ENCODE data around the gene VASN.
"Not testable (repeated sequence)": the region's sequence is repeated elsewhere in the genome, so short reads cannot be mapped to it uniquely, and the experiment has no call there.

The VASN gene

DNA sequence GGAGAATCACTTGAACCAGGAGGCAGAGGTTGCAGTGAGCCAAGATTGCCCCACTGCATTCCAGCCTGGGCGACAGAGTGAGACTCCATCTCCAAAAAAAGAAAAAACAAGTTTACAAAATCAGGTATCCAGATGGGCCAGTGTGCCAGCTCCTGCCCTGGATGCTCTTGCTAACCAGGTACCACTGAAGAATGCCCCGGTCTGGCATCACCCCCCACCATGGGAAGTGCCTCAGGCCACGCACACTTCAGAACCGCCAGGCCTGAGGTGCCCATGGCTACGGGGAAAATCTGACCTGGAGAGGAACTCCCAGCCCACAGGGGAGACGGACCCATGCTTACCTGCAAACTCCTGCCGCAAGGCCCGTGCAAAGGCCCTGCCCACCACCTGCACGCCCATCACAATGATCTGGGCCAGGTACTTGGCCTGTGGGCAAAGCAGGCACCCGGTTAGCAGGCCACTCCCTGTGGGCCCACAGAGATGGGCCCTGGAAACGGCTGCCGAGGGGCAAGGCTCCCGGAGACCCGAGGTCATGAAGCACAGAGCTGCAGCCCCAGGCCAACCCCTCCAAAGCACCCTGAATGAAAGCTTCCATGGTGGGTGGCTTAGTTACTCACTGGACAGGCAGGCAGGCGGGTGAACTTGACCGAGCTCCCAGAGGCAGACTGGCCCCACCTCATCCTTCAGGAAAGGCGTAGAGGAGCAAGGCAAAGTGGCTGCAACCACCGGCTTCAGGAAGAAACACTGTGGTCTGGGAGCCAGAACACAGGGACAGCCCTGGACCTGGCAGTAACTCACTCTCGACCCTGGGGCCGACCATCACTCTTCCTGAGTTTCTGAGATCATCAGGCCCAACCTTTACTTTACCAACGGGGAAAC lies 28.5 kb upstream of the VASN start:
- no peak for DNase-seq (ENCODE audit: low read depth)
- H3K4me3 ChIP-seq (ENCODE audit: control insufficient read depth, low read depth, low read length), result no peak overlapping the region
- TF ChIP-seq, protein P1, sequence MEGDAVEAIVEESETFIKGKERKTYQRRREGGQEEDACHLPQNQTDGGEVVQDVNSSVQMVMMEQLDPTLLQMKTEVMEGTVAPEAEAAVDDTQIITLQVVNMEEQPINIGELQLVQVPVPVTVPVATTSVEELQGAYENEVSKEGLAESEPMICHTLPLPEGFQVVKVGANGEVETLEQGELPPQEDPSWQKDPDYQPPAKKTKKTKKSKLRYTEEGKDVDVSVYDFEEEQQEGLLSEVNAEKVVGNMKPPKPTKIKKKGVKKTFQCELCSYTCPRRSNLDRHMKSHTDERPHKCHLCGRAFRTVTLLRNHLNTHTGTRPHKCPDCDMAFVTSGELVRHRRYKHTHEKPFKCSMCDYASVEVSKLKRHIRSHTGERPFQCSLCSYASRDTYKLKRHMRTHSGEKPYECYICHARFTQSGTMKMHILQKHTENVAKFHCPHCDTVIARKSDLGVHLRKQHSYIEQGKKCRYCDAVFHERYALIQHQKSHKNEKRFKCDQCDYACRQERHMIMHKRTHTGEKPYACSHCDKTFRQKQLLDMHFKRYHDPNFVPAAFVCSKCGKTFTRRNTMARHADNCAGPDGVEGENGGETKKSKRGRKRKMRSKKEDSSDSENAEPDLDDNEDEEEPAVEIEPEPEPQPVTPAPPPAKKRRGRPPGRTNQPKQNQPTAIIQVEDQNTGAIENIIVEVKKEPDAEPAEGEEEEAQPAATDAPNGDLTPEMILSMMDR (IDR thresholded peaks at IDR 0.05; ENCODE audit: control insufficient read depth, insufficient read depth, low read depth, low read length, missing control alignments), result no peak

DNA sequence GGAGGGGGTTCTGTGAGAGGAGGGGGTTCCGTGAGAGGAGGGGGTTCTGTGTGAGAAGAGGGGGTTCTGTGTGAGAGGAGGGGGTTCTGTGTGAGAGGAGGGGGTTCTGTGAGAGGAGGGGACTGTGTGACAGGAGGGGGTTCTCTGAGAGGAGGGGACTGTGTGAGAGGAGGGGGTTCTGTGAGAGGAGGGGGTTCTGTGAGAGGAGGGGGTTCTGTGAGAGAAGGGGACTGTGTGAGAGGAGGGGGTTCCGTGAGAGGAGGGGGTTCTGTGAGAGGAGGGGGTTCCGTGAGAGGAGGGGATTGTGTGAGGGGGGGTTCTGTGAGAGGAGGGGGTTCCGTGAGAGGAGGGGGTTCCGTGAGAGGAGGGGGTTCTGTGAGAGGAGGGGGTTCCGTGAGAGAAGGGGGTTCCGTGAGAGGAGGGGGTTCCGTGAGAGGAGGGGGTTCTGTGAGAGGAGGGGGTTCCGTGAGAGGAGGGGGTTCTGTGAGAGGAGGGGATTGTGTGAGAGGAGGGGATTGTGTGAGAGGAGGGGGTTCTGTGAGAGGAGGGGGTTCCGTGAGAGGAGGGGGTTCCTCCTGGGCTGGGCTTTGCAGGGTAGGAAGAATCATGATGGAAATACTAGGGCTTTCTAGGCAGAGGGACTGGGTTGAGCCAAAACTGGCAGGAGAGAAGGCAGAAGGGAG lies 27.2 kb upstream of the VASN start:
- not testable (repeated sequence) for DNase-seq (ENCODE audit: low read depth); H3K4me3 ChIP-seq (ENCODE audit: control insufficient read depth, low read depth, low read length)

DNA sequence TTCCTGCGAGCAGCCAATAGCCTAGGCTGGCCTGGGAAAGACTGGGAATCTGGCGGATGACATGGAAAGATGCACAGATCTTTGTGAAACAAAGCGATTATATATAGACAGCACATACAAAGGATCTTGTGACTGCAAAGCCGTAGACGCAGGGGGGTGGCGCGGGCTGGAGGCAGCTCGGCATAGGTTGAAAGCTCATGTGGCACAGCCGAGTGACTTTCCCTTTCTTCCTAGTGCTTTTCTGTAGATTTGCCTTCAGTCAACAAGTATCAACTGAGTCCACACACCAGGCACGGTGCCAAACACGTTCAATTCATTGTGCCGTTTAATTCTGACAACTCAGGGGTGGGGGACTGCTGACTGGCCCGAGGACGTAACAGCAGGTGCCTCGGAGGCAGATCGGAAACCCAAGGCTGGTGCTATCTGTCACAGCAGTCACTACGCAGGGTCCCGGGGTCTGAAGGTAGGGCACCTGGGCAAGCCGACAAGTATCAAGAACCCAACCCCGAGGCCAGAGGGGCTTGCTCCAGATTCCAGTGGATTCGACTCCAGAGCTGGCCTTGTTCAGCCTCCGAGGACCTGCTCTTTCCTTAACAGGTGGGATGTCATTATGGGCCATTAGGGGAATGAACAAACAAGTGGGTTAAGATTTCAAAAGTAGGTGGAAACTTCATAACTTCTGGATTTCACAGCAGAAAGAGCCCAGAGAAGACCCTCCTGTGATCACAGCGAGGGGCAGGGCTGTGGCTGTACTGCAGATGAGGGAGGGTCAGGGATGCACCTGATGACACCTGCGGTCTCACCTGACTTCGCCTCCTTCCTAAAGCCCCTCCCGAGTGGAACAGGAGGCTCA lies 26.4 kb upstream of the VASN start:
- H3K4me3 ChIP-seq (ENCODE audit: control insufficient read depth, low read depth, low read length), result no peak overlapping the region
- no peak for DNase-seq (ENCODE audit: low read depth)
- TF ChIP-seq, protein P1 (IDR thresholded peaks at IDR 0.05; ENCODE audit: control insufficient read depth, insufficient read depth, low read depth, low read length, missing control alignments), result no peak

DNA sequence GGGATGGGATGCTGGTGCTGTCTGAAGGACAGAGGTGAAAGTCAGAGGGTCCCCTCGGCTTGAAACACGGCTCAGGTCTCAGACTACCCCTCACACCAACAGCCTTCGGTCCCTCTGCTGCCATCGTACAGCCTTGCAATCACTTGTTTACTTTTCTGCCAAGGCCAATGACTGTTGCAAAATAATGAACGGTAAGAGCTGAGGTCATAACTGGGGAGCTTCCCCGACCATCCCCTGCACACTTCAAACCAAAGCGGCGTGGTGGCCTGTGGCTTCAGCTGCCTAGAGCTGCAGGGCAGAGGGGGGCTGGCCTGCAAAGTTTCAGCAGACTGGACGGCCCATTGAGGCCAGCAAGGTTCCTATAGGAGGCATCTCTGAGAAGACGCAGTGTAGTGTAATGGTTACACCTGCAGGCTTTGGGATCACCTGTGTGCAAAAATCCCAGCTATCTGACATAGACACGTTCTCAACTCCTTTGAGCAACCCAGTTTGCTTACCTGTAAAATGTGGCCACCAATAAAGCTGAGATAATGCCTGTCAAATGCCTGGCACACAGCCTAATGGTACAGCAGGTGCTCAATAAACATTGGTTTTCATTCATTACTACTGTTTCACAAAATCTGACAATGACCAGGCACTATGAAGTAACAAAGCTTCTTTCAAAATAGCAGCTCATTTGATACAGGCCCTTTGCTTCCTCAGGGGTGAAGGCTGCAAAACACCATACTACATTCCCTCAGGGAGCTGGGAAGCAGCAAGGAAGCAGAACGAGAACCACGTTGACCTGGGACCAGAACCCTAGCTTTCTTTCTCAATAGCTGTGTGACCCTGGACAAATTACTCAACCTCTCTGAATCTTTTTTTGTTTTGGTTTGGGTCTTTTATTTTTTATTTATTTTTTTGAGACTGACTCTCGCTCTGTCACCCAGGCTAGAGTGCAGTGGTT lies 25.5 kb upstream of the VASN start:
- TF ChIP-seq, protein P1 (IDR thresholded peaks at IDR 0.05; ENCODE audit: control insufficient read depth, insufficient read depth, low read depth, low read length, missing control alignments), result no peak
- H3K4me3 ChIP-seq (ENCODE audit: control insufficient read depth, low read depth, low read length), result no peak overlapping the region
- DNase-seq (ENCODE audit: low read depth), result no peak

DNA sequence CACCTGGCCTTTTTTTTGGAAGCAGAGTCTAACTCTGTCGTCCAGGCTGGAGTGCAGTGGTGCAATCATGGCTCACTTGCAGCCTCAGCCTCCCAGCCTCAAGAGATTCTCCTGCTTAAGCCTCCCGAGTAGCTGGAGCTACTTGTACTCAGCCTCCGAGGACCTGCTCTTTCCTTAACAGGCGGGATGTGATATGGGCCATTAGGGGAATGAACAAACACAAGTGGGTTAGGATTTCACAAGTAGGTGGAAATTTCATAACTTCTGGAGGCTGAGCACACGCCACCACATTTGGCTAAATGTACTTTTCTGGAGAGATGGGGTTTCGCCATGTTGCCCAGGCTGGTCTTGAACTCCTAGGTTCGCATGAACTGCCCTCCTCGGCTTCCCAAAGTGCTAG lies 24.6 kb upstream of the VASN start:
- no peak overlapping the region for H3K4me3 ChIP-seq (ENCODE audit: control insufficient read depth, low read depth, low read length)
- TF ChIP-seq, protein P1 (IDR thresholded peaks at IDR 0.05; ENCODE audit: control insufficient read depth, insufficient read depth, low read depth, low read length, missing control alignments), result no peak
- DNase-seq (ENCODE audit: low read depth), result no peak

DNA sequence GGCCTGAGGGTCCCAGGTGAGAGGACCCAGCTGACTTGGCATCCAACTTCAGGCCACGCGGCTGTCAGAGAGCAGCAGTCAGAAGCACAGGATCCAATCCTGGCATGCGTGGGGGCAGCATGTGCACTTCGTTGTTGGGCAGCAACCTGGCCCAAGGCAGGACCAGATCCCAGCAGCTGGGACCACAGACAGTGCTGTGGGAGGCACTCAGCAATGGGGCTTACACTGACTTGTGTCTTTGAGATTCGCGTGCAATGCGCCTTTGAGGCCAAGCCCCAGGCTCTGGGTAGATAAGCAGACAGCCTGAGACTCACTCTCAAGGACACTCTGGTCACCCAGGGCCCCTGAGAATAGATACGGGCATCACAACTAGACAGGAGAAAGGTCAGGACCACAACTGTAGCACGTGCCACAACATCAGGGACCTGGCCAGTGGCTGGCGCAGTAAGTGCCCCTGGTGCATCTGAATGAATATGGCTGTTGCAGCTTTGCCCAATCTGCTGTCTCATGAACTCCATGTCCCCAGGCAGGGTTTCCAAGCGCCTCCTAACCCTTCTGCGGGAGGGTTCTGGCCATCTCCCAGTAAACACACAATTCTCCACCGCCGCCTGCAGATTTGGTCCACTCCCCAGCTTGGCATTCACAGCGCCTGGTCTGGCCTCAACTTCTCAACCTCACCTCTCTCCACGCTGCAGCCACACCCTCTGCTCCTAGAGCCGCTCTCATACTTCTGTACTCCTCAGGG lies 23.7 kb upstream of the VASN start:
- TF ChIP-seq, protein P1 (IDR thresholded peaks at IDR 0.05; ENCODE audit: control insufficient read depth, insufficient read depth, low read depth, low read length, missing control alignments), result no peak
- no peak overlapping the region for H3K4me3 ChIP-seq (ENCODE audit: control insufficient read depth, low read depth, low read length)
- no peak for DNase-seq (ENCODE audit: low read depth)

Measured in AG09309 (cell line).